Thymus (tissue), 11 donors: ENCODE measurements around the gene MLH3. TPM values are rescaled to one million over a fixed set of nuclear protein-coding genes. Genes with fewer than 3 reads are reported as not detected.
"Not testable (repeated sequence)": the region's sequence is repeated elsewhere in the genome, so short reads cannot be mapped to it uniquely, and the experiment has no call there.

Experiments
- DNase-seq, 9 donors: peaks; one replicate each; pipeline ENCODE4 v3.0.0-alpha.2; 2013; ENCODE audit warnings: low spot score in 9 of 9, low read depth in 6 of 9, missing footprints in 1 of 9
- H3K27ac ChIP-seq, 2 donors: one replicate each; pipeline ENCODE4 v1.5.1; 2013; ENCODE audit warnings: control low read depth in 1 of 2, low read depth in 1 of 2, low read length in 1 of 2, mild to moderate bottlenecking in 1 of 2, moderate library complexity in 1 of 2
- H3K27me3 ChIP-seq, 2 donors: one replicate each; pipeline ENCODE4 v1.5.1; 2013; ENCODE audit warnings: low read length in 1 of 2; ENCODE audit not compliant: control insufficient read depth in 2 of 2, insufficient read depth in 1 of 2
- H3K36me3 ChIP-seq, 2 donors: one replicate each; pipeline ENCODE4 v1.5.1; 2013; ENCODE audit warnings: low read length in 1 of 2, mild to moderate bottlenecking in 1 of 2, moderate library complexity in 1 of 2; ENCODE audit not compliant: control insufficient read depth in 2 of 2, insufficient read depth in 2 of 2
- H3K4me1 ChIP-seq, 2 donors: one replicate each; pipeline ENCODE4 v1.5.1; 2013; ENCODE audit warnings: low read length in 2 of 2; ENCODE audit not compliant: control insufficient read depth in 2 of 2, insufficient read depth in 2 of 2
- H3K4me3 ChIP-seq, 2 donors: one replicate each; pipeline ENCODE4 v1.5.1; 2013; ENCODE audit warnings: low read length in 2 of 2, control low read depth in 1 of 2, mild to moderate bottlenecking in 1 of 2
- H3K9me3 ChIP-seq, 2 donors: one replicate each; pipeline ENCODE4 v1.5.1; 2013; ENCODE audit warnings: low read length in 1 of 2, mild to moderate bottlenecking in 1 of 2; ENCODE audit not compliant: control insufficient read depth in 2 of 2, insufficient read depth in 1 of 2
- WGBS: extraction: QIAGEN DNeasy Blood & Tissue Kit; methylation state at CpG from one replicate; pipeline ENCODE4 v1.1.7; 2013; 5-methylcytosine and 5-hydroxymethylcytosine counted together
- polyA plus RNA-seq: library from polyadenylated mRNA; stranded (reverse); fragments of 200-250 nt; gene quantifications from one replicate; pipeline ENCODE4 v1.2.3, GENCODE V29; 2013
- total RNA-seq: library from RNA; stranded (reverse); fragments of 120-200 nt; gene quantifications from one replicate; pipeline ENCODE4 v1.2.4, GENCODE V29; 2013
- donor health status: healthy.

Gene MLH3
- total and polyA plus RNA-seq, 2 donors = 20.5 to 22.8 TPM

- DNase-seq, H3K4me3 ChIP-seq, H3K36me3 ChIP-seq, H3K27me3 ChIP-seq, H3K4me1 ChIP-seq, H3K27ac ChIP-seq, H3K9me3 ChIP-seq: not testable (repeated sequence)
- WGBS = 97% methylated on average over 28 of the region's 28 CpGs
Observed at GRCh38 chr14:74994182-74994581, 57.1 kb downstream of the MLH3 start.

- no peak for DNase-seq
- H3K9me3 ChIP-seq = no peaks in the 10 kb centered on the region
- no peaks in the 10 kb centered on the region for H3K36me3 ChIP-seq
- no peaks in the 10 kb centered on the region for H3K27me3 ChIP-seq
- no peak overlapping the region for H3K27ac ChIP-seq
- peaks cover 0 to 6% of the 10 kb centered on the region in 2 donors for H3K4me1 ChIP-seq
- WGBS = 97% methylated on average over 1 of the region's 1 CpG
- H3K4me3 ChIP-seq = no peak overlapping the region
Observed at GRCh38 chr14:74988993-74989392, 62.3 kb downstream of the MLH3 start.

GRCh38 chr14:74988131-74988530 lies 63.1 kb downstream of the MLH3 start:
- Histone ChIP-seq H3K4me3 (no peak overlapping the region), H3K4me1 (peaks cover 0 to 6% of the 10 kb centered on the region in 2 donors), H3K9me3 (no peaks in the 10 kb centered on the region), H3K27ac (no peak overlapping the region), H3K36me3 (no peaks in the 10 kb centered on the region), H3K27me3 (no peaks in the 10 kb centered on the region)
- DNase-seq = no peak
- WGBS = 84% methylated on average over 4 of the region's 4 CpGs

- no peak for DNase-seq
- H3K27ac ChIP-seq = no peak overlapping the region
- H3K9me3 ChIP-seq = no peaks in the 10 kb centered on the region
- 98% methylated on average over 6 of the region's 6 CpGs for WGBS
- no peak overlapping the region for H3K4me3 ChIP-seq
- no peaks in the 10 kb centered on the region for H3K27me3 ChIP-seq
- no peaks in the 10 kb centered on the region for H3K36me3 ChIP-seq
- peaks cover 0 to 14% of the 10 kb centered on the region in 2 donors for H3K4me1 ChIP-seq
Observed at GRCh38 chr14:74985806-74986205, 65.5 kb downstream of the MLH3 start.

- Histone ChIP-seq H3K4me3 (no peak overlapping the region), H3K27me3 (no peaks in the 10 kb centered on the region), H3K9me3 (no peaks in the 10 kb centered on the region), H3K27ac (no peak overlapping the region), H3K4me1 (peaks cover 0 to 19% of the 10 kb centered on the region in 2 donors), H3K36me3 (no peaks in the 10 kb centered on the region)
- no peak for DNase-seq
- 95% methylated on average over 10 of the region's 10 CpGs for WGBS
Observed at GRCh38 chr14:74985028-74985310, 66.3 kb downstream of the MLH3 start.

GRCh38 chr14:74984236-74985027 lies 66.8 kb downstream of the MLH3 start:
- Histone ChIP-seq H3K4me1 (peaks cover 0 to 24% of the 10 kb centered on the region in 2 donors), H3K27me3 (no peaks in the 10 kb centered on the region), H3K36me3 (no peaks in the 10 kb centered on the region), H3K4me3 (no peak overlapping the region), H3K27ac (no peak overlapping the region), H3K9me3 (no peaks in the 10 kb centered on the region)
- DNase-seq = no peak
- 93% methylated on average over 16 of the region's 16 CpGs for WGBS

- no peak overlapping the region for H3K4me3 ChIP-seq
- no peaks in the 10 kb centered on the region for H3K27me3 ChIP-seq
- H3K9me3 ChIP-seq = no peaks in the 10 kb centered on the region
- H3K36me3 ChIP-seq = no peaks in the 10 kb centered on the region
- H3K27ac ChIP-seq = no peak overlapping the region
- H3K4me1 ChIP-seq = peaks cover 0 to 26% of the 10 kb centered on the region in 2 donors
- DNase-seq = no peak
- 98% methylated on average over 1 of the region's 1 CpG for WGBS
Observed at GRCh38 chr14:74983343-74983742, 67.9 kb downstream of the MLH3 start.

- 94% methylated on average over 4 of the region's 4 CpGs for WGBS
- Histone ChIP-seq H3K36me3 (no peaks in the 10 kb centered on the region), H3K27ac (no peak overlapping the region), H3K27me3 (no peaks in the 10 kb centered on the region), H3K4me3 (no peak overlapping the region), H3K9me3 (no peaks in the 10 kb centered on the region), H3K4me1 (peaks cover 0 to 21% of the 10 kb centered on the region in 2 donors)
- DNase-seq = no peak
Observed at GRCh38 chr14:74982661-74983060, 68.6 kb downstream of the MLH3 start.

- 95% methylated on average over 5 of the region's 5 CpGs for WGBS
- Histone ChIP-seq H3K27ac (no peak overlapping the region), H3K4me3 (no peak overlapping the region), H3K27me3 (no peaks in the 10 kb centered on the region), H3K36me3 (no peaks in the 10 kb centered on the region), H3K4me1 (peaks cover 0 to 20% of the 10 kb centered on the region in 2 donors), H3K9me3 (no peaks in the 10 kb centered on the region)
- no peak for DNase-seq
Observed at GRCh38 chr14:74981833-74982232, 69.4 kb downstream of the MLH3 start.
